GM21390 (cell line): ENCODE results near the gene KIF4A.

Experiments used
- ATAC-seq: cut with Tn5 transposase; IDR thresholded peaks from one replicate; pipeline ENCODE4 v1.9.1; 2021; ENCODE audit not compliant: unreplicated experiment

Gene KIF4A

GRCh38 chrX:70464051-70464450, 174.1 kb downstream of the KIF4A start:
- no peak for ATAC-seq

GRCh38 chrX:70466968-70467367, 177.1 kb downstream of the KIF4A start:
- no peak for ATAC-seq

GRCh38 chrX:70468709-70469108, 178.8 kb downstream of the KIF4A start:
- no peak for ATAC-seq
